Activated CD4-positive, alpha-beta T cell treated with anti-CD3 and anti-CD28 coated beads, Interleukin-2, amount 10 ng/mL, durations not matched to agents 24 days and 14 days (primary cell): ENCODE measurements around the gene CDK19. TPM values are rescaled to one million over a fixed set of nuclear protein-coding genes. Genes with fewer than 3 reads are reported as not detected.

Experiments used
- DNase-seq: peaks from one replicate; pipeline ENCODE4 v3.0.0; 2022
- H3K27ac Mint-ChIP-seq: one replicate; pipeline ENCODE4 v1.8.0; 2022; ENCODE audit warnings: mild to moderate bottlenecking, mixed read lengths
- H3K27me3 Mint-ChIP-seq: one replicate; pipeline ENCODE4 v1.8.0; 2022; ENCODE audit warnings: mixed read lengths
- H3K36me3 Mint-ChIP-seq: one replicate; pipeline ENCODE4 v1.8.0; 2022; ENCODE audit warnings: low read depth, mild to moderate bottlenecking, mixed read lengths
- H3K4me1 Mint-ChIP-seq: one replicate; pipeline ENCODE4 v1.8.0; 2021; ENCODE audit warnings: mixed read lengths
- H3K4me3 Mint-ChIP-seq: one replicate; pipeline ENCODE4 v1.8.0; 2022; ENCODE audit warnings: mild to moderate bottlenecking, moderate library complexity, mixed read lengths
- H3K9me3 Mint-ChIP-seq: one replicate; pipeline ENCODE4 v1.8.0; 2021; ENCODE audit warnings: mixed read lengths
- intact Hi-C: fragments of 100-400 bp; cut with micrococcal nuclease; formaldehyde crosslinking; loops from one replicate; pipeline ENCODE4 v1.15.1; 2023
- total RNA-seq: library from RNA; stranded (reverse); gene quantifications from 2 replicates; pipeline ENCODE4 v1.2.3, GENCODE V29; 2022

The CDK19 gene
- total RNA-seq, 1 donor from 2014 or later: 13.0 TPM

- Mint-ChIP-seq H3K4me3 (no peak overlapping the region), H3K27ac (no peak overlapping the region), H3K9me3 (no peaks in the 10 kb centered on the region), H3K36me3 (peaks cover 17% of the 10 kb centered on the region), H3K4me1 (peaks cover 5% of the 10 kb centered on the region), H3K27me3 (no peaks in the 10 kb centered on the region)
- no peak for DNase-seq
- intact Hi-C loops: no loop called here
These were observed 152.6 kb downstream of the CDK19 start for GRCh38 chr6:110662490-110663211.

DNA sequence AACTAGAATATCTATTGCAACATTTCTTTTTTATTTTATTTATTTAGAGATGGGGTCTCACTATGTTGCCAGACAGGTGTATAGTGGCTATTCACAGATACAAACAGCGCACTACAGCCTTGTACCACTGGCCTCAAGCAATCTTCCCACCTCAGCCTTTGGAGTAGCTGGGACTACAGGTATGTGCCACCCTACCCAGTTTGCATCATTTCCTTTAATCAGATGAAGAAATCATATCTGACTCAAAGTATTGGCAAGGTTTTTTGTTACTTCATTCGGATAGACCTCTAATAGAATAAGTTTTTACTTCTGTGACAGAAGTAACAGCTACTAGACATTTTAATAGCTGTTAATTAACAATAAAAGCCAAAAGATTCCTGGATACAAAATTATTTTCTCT lies 153.9 kb downstream of the CDK19 start:
- no peak for DNase-seq
- Mint-ChIP-seq H3K27ac (no peak overlapping the region), H3K27me3 (no peaks in the 10 kb centered on the region), H3K4me1 (peaks cover 5% of the 10 kb centered on the region), H3K4me3 (no peak overlapping the region), H3K9me3 (no peaks in the 10 kb centered on the region), H3K36me3 (peaks cover 15% of the 10 kb centered on the region)
- intact Hi-C loops: no loop called here

GRCh38 chr6:110660066-110660655 lies 155.1 kb downstream of the CDK19 start:
- Mint-ChIP-seq H3K4me1 (peaks cover 5% of the 10 kb centered on the region), H3K36me3 (peaks cover 18% of the 10 kb centered on the region), H3K9me3 (no peaks in the 10 kb centered on the region), H3K27me3 (no peaks in the 10 kb centered on the region), H3K27ac (no peak overlapping the region), H3K4me3 (no peak overlapping the region)
- DNase-seq: no peak
- intact Hi-C loops: no loop called here

DNA sequence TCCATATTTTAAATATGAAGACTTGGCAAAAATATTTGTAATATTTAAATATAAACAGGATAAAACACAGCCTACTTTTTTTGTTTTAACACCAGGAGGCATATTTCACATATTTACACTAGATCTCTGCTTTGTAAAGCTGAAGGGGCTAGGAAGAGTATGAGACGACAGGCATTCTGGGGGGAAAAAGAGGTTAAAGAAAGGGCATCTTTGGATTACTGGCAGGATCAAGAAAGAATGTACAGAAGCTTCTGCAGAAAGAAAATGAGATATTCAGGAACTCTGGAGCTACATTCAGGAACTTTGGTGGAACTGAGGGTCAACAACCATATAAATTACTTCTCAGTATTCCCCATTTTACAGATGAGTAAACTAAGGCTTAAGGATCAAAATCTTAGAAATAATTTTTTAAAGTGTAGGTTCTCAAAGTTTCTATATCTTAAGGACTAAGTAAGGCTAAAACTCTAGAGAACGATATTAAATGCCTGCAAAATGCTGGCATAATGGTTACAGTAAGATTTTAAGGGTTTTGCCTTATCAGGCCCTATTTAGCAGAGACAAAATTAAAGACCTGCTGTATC lies 156.5 kb downstream of the CDK19 start:
- no peak for DNase-seq
- H3K9me3 Mint-ChIP-seq: no peaks in the 10 kb centered on the region
- no peaks in the 10 kb centered on the region for H3K27me3 Mint-ChIP-seq

DNA sequence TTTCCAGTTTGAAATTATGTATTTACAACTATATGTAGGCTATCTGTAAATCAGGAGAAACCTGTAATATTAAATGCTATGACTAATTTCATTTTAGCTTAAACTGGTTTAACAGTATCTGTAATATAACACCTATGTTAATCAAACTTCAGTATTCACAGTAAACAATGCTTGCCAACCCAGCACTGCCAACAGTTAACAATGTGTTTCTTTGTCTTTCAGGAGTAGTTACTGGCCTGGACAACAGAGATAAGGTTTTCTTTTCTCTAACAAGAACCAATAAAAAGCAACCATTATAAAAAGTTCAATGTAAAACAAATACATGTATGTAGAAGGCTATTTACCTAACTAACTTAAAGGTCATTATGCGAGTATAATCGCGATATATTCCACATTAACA lies 158.8 kb downstream of the CDK19 start:
- intact Hi-C loops: no loop called here
- H3K4me1 Mint-ChIP-seq: no peaks in the 10 kb centered on the region
- no peak overlapping the region for H3K27ac Mint-ChIP-seq
- H3K9me3 Mint-ChIP-seq: no peaks in the 10 kb centered on the region
- peaks cover 5% of the 10 kb centered on the region for H3K36me3 Mint-ChIP-seq
- no peak overlapping the region for H3K4me3 Mint-ChIP-seq
- H3K27me3 Mint-ChIP-seq: no peaks in the 10 kb centered on the region
- no peak for DNase-seq

More for the DNA sequence above, 156.5 kb downstream of the CDK19 start:
- Mint-ChIP-seq H3K4me1 (no peaks in the 10 kb centered on the region), H3K27ac (no peak overlapping the region), H3K4me3 (no peak overlapping the region), H3K36me3 (peaks cover 7% of the 10 kb centered on the region)
- intact Hi-C loops: no loop called here

- H3K9me3 Mint-ChIP-seq: no peaks in the 10 kb centered on the region
- H3K27me3 Mint-ChIP-seq: no peaks in the 10 kb centered on the region
- no peak overlapping the region for H3K27ac Mint-ChIP-seq
- intact Hi-C loops: no loop called here
- no peak for DNase-seq
- H3K36me3 Mint-ChIP-seq: peaks cover 6% of the 10 kb centered on the region
- no peaks in the 10 kb centered on the region for H3K4me1 Mint-ChIP-seq
- H3K4me3 Mint-ChIP-seq: no peak overlapping the region
These were observed 159.4 kb downstream of the CDK19 start for GRCh38 chr6:110655821-110656220.

- no peak overlapping the region for H3K27ac Mint-ChIP-seq
- peaks cover 6% of the 10 kb centered on the region for H3K36me3 Mint-ChIP-seq
- no peak for DNase-seq
- intact Hi-C loops: no loop called here
- no peaks in the 10 kb centered on the region for H3K9me3 Mint-ChIP-seq
- H3K4me1 Mint-ChIP-seq: no peaks in the 10 kb centered on the region
- no peaks in the 10 kb centered on the region for H3K27me3 Mint-ChIP-seq
- no peak overlapping the region for H3K4me3 Mint-ChIP-seq
These were observed 161.0 kb downstream of the CDK19 start for GRCh38 chr6:110654096-110654820.

DNA sequence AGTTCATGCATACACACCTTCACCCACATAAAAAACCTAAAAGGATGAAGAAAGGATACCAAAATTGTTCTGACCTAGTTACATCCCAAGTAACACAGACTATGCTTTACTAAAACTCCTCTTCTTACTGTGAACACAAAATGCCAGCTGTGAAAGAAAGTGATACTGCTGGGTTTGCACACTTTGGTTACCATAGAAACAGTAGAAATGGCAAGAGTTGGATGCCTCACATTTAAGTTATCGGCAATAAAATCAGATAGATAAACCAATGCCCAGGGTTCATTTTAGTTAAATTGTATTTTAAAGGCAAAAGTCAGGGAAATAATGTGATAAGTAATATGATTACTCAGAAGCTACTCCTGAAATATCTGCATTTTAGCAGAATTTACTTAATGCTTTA lies 161.9 kb downstream of the CDK19 start:
- no peaks in the 10 kb centered on the region for H3K4me1 Mint-ChIP-seq
- intact Hi-C loops: no loop called here
- DNase-seq: no peak
- peaks cover 8% of the 10 kb centered on the region for H3K36me3 Mint-ChIP-seq
- no peak overlapping the region for H3K27ac Mint-ChIP-seq
- no peak overlapping the region for H3K4me3 Mint-ChIP-seq
- H3K9me3 Mint-ChIP-seq: no peaks in the 10 kb centered on the region
- no peaks in the 10 kb centered on the region for H3K27me3 Mint-ChIP-seq

DNA sequence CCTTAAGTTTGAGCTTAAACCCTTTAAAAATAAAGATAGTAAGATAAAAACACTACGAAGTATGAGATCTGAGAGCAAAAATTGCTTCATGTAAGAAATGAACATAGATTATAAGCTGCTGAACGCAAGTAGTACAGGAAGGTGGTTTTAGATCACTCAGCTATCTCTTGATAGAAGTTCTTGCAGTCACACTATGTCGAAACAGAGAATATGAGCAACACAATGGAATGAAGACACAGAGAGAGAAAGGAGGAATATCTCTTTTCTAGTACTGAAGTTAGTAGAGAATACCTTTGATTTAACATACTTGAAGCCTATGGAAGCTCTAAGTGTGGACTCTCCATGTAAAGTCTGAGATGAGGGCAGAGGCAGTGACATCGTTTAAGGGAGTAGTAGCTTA lies 162.7 kb downstream of the CDK19 start:
- peaks cover under 1% of the 10 kb centered on the region for H3K4me1 Mint-ChIP-seq
- peaks cover 8% of the 10 kb centered on the region for H3K36me3 Mint-ChIP-seq
- no peak overlapping the region for H3K4me3 Mint-ChIP-seq
- DNase-seq: no peak
- H3K27me3 Mint-ChIP-seq: no peaks in the 10 kb centered on the region
- no peaks in the 10 kb centered on the region for H3K9me3 Mint-ChIP-seq
- H3K27ac Mint-ChIP-seq: no peak overlapping the region
- intact Hi-C loops: no loop called here

GRCh38 chr6:110650755-110651154 lies 164.5 kb downstream of the CDK19 start:
- Mint-ChIP-seq H3K36me3 (peaks cover 12% of the 10 kb centered on the region), H3K27me3 (no peaks in the 10 kb centered on the region), H3K4me1 (peaks cover 5% of the 10 kb centered on the region), H3K27ac (no peak overlapping the region), H3K9me3 (no peaks in the 10 kb centered on the region), H3K4me3 (no peak overlapping the region)
- DNase-seq: no peak
- intact Hi-C loops: no loop called here

DNA sequence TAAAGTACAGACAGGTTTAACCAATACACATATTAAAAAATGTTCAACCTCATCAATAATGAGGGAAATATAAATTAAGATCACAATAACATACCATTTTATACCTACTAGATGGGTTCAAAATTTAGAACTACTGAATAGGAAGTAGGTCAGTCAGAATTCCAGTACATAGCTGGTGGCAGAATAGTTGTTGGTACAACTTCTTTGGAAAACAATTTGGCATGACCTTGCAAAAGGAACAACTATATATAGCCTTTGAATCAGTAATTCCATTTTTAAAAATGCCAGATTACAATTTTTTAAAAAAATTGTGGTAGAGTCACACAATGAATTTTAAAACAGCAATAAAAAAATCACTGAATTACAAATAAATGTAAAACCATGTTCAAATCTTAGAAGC lies 165.6 kb downstream of the CDK19 start:
- H3K9me3 Mint-ChIP-seq: no peaks in the 10 kb centered on the region
- peaks cover 10% of the 10 kb centered on the region for H3K36me3 Mint-ChIP-seq
- no peak overlapping the region for H3K4me3 Mint-ChIP-seq
- no peaks in the 10 kb centered on the region for H3K27me3 Mint-ChIP-seq
- peaks cover 5% of the 10 kb centered on the region for H3K4me1 Mint-ChIP-seq
- intact Hi-C loops: no loop called here
- no peak for DNase-seq
- no peak overlapping the region for H3K27ac Mint-ChIP-seq

DNA sequence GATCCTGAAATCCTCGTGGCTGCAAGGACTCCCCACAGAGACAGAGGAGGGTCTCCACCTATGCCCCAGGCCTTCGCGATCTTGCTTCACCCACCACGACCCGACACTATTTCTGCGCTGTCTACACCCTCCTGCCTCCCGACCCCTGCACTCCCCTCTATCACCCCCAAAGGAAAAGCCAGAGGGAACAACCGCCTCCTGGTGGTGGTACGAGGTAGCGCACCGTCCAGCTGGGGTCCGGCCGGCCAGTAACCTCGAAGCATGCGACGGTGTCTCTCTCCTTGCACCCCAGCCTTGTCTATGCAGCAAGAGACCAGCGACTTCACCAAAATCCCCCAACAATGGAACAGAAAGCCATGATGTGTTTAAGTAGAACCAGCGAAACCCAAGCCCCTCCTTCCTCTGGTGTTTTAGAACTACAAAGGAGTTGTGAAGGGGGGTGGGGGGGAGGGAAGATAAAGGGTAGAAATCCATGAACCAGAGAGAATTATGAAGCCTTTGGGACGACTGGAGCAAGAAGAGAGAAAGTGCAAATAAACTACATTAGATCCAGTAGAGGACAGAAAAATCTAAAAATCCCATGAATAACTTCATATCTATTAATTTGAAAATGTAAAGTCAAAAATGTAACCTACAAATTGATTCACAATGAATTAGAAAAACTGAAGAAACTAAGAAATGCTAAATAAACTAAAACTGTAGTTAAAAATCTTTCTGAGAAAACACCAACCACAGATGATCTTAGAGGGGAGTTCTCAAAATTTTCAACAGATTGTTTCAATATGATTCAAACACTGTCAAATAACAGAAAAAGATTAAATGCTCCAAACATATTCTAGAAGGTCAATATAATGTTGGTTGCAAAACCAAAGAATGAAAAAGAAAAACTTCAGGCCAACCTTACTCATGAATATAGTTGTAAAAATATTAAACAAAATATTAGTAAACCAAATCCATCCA lies 168.0 kb downstream of the CDK19 start:
- peak overlapping the region; percentile 65 for H3K27ac Mint-ChIP-seq
- no peaks in the 10 kb centered on the region for H3K27me3 Mint-ChIP-seq
- no peaks in the 10 kb centered on the region for H3K9me3 Mint-ChIP-seq
- H3K4me3 Mint-ChIP-seq: no peak overlapping the region
- intact Hi-C loops: no loop called here
- no peak for DNase-seq
- H3K4me1 Mint-ChIP-seq: peaks cover 5% of the 10 kb centered on the region
- H3K36me3 Mint-ChIP-seq: peaks cover 12% of the 10 kb centered on the region

GRCh38 chr6:110646419-110646698 lies 168.9 kb downstream of the CDK19 start:
- Mint-ChIP-seq H3K36me3 (peaks cover 14% of the 10 kb centered on the region), H3K4me3 (no peak overlapping the region), H3K9me3 (no peaks in the 10 kb centered on the region), H3K27me3 (no peaks in the 10 kb centered on the region), H3K4me1 (peaks cover 5% of the 10 kb centered on the region), H3K27ac (no peak overlapping the region)
- intact Hi-C loops: no loop called here
- no peak for DNase-seq
